ENCODE data around the gene CYFIP1. TPM values are rescaled to one million over a fixed set of nuclear protein-coding genes. Genes with fewer than 3 reads are reported as not detected.

Gene CYFIP1
- total RNA-seq, 1 experiment from 2014 or later, result 159 TPM

GRCh38 chr15:22952796-22953579, 27.2 kb downstream of the CYFIP1 start:
- H3K36me3 ChIP-seq (ENCODE audit: control insufficient read depth, insufficient read depth, low read length), result no peaks in the 10 kb centered on the region
- peaks cover 26% of the 10 kb centered on the region for H3K4me1 ChIP-seq (ENCODE audit: control insufficient read depth, insufficient read depth, low read length)
- ChIA-PET POLR2A (no interaction called here), CTCF (no interaction called here)
- no peaks in the 10 kb centered on the region for H3K9me3 ChIP-seq (ENCODE audit: control insufficient read depth, insufficient read depth, low read depth, low read length)
- no peak overlapping the region for H3K27ac ChIP-seq (ENCODE audit: low read length)
- intact Hi-C loops (cut with micrococcal nuclease; ENCODE audit: unreplicated experiment), result no loop called here
- H3K4me3 ChIP-seq (ENCODE audit: low read depth in 2 of 2, low read length in 2 of 2), result no peak overlapping the region
- no TSS peak for BruUV-seq (replicated peaks)
- TF ChIP-seq CTCF (IDR thresholded peaks at IDR 0.05) (no peak), POLR2AphosphoS5 (IDR thresholded peaks at IDR 0.05; ENCODE audit: low read depth, low read length) (no peak), REST (IDR thresholded peaks at IDR 0.05; ENCODE audit: insufficient read depth in 1 of 2, low read depth in 2 of 2, low read length in 1 of 2) (no peak), TCF7L2 (IDR thresholded peaks at IDR 0.05; ENCODE audit: low read depth, low read length) (no peak), SIN3A (IDR thresholded peaks at IDR 0.05; ENCODE audit: borderline replicate concordance, insufficient read depth, low read depth, low read length) (no peak)
- in situ Hi-C loops (cut with HindIII; ENCODE audit: low pct_unique_long_range_greater_than_20kb, low sequenced_read_pairs), result no loop called here
- no peaks in the 10 kb centered on the region for H3K27me3 ChIP-seq (ENCODE audit: control insufficient read depth, insufficient read depth, low read length)
- ATAC-seq, result no peak
- DNase-seq (ENCODE audit: low read depth, low spot score), result no peak

GRCh38 chr15:22951381-22952280, 28.5 kb downstream of the CYFIP1 start:
- BruUV-seq (replicated peaks), result no TSS peak
- intact Hi-C loops (cut with micrococcal nuclease; ENCODE audit: unreplicated experiment), result no loop called here
- DNase-seq (ENCODE audit: low read depth, low spot score) (no peak), ATAC-seq (no peak)
- H3K4me1 ChIP-seq (ENCODE audit: control insufficient read depth, insufficient read depth, low read length), result peaks cover 23% of the 10 kb centered on the region
- no peak overlapping the region for H3K27ac ChIP-seq (ENCODE audit: low read length)
- H3K9me3 ChIP-seq (ENCODE audit: control insufficient read depth, insufficient read depth, low read depth, low read length), result no peaks in the 10 kb centered on the region
- ChIA-PET POLR2A (no interaction called here), CTCF (no interaction called here)
- H3K27me3 ChIP-seq (ENCODE audit: control insufficient read depth, insufficient read depth, low read length), result no peaks in the 10 kb centered on the region
- H3K36me3 ChIP-seq (ENCODE audit: control insufficient read depth, insufficient read depth, low read length), result no peaks in the 10 kb centered on the region
- in situ Hi-C loops (cut with HindIII; ENCODE audit: low pct_unique_long_range_greater_than_20kb, low sequenced_read_pairs), result no loop called here
- no peak overlapping the region for H3K4me3 ChIP-seq (ENCODE audit: low read depth in 2 of 2, low read length in 2 of 2)
- TF ChIP-seq POLR2AphosphoS5 (IDR thresholded peaks at IDR 0.05; ENCODE audit: low read depth, low read length) (no peak), REST (IDR thresholded peaks at IDR 0.05; ENCODE audit: insufficient read depth in 1 of 2, low read depth in 2 of 2, low read length in 1 of 2) (no peak), CTCF (IDR thresholded peaks at IDR 0.05) (no peak), SIN3A (IDR thresholded peaks at IDR 0.05; ENCODE audit: borderline replicate concordance, insufficient read depth, low read depth, low read length) (no peak), TCF7L2 (IDR thresholded peaks at IDR 0.05; ENCODE audit: low read depth, low read length) (no peak)
